IMR-90 (cell line): ENCODE results near the gene PLPP7. TPM values are rescaled to one million over a fixed set of nuclear protein-coding genes. Genes with fewer than 3 reads are reported as not detected.
A peak's percentile ranks its signal among the peaks of the same experiment; 100 is the strongest.

ENCODE experiments used
- ATAC-seq: fragments of 200-7000 bp; cut with Tn5 transposase; 2 replicates; pipeline ENCODE4 v1.9.1; 2020; ENCODE audit warnings: low read depth, mild to moderate bottlenecking, moderate library complexity
- BruUV-seq: library from RNA; stranded (reverse); fragments of 400-500 nt; replicated peaks from 2 replicates; lab custom pipeline; 2021; lab: Mats Ljungman, UMichigan
- CTCF ChIA-PET: fragments of 300-600 bp; formaldehyde crosslinking; extraction: SDS; loops from one replicate; lab custom pipeline; 2021; ENCODE audit warnings: antibody characterized with exemption; lab: Yijun Ruan, JAX
- POLR2A ChIA-PET: fragments of 300-600 bp; sonication (Branson Sonifier 250); formaldehyde crosslinking; loops from one replicate; lab custom pipeline; 2022; ENCODE audit warnings: antibody characterized with exemption; ENCODE audit not compliant: unreplicated experiment; lab: Charles Lee
- DNase-seq: peaks from one replicate; pipeline ENCODE4 v3.0.0; 2013
- H2AFZ ChIP-seq: replicated peaks from 2 replicates; pipeline ENCODE3; 2013; ENCODE audit warnings: low read length, mild to moderate bottlenecking; ENCODE audit not compliant: poor library complexity
- H2AK5ac ChIP-seq: 2 replicates; pipeline ENCODE4 v1.6.1; 2013; ENCODE audit warnings: low read depth, low read length, inconsistent platforms
- H2AK9ac ChIP-seq: replicated peaks from 2 replicates; pipeline ENCODE3; 2013; ENCODE audit warnings: mild to moderate bottlenecking, low read depth, low read length, moderate library complexity; ENCODE audit not compliant: poor library complexity
- H2BK120ac ChIP-seq: 2 replicates; pipeline ENCODE4 v1.6.1; 2013; ENCODE audit warnings: low read depth, low read length, inconsistent platforms
- H2BK15ac ChIP-seq: 3 replicates; pipeline ENCODE4 v1.6.1; 2013; ENCODE audit warnings: low read depth, low read length, inconsistent platforms
- H2BK20ac ChIP-seq: 2 replicates; pipeline ENCODE4 v1.6.1; 2013; ENCODE audit warnings: low read depth, mild to moderate bottlenecking, inconsistent platforms, low read length, moderate library complexity
- H2BK5ac ChIP-seq: 2 replicates; pipeline ENCODE4 v1.6.1; 2013; ENCODE audit warnings: mild to moderate bottlenecking, low read depth, low read length, inconsistent platforms; ENCODE audit not compliant: poor library complexity, severe bottlenecking
- H3K14ac ChIP-seq: replicated peaks from 2 replicates; pipeline ENCODE4 v1.6.1; 2013; ENCODE audit warnings: low read depth, low read length, inconsistent platforms
- H3K18ac ChIP-seq: 2 replicates; pipeline ENCODE4 v1.6.1; 2013; ENCODE audit warnings: low read depth, low read length, control low read depth
- H3K23ac ChIP-seq: 2 replicates; pipeline ENCODE4 v1.6.1; 2013; ENCODE audit warnings: low read depth, low read length, inconsistent platforms
- H3K27ac ChIP-seq: 2 replicates; pipeline ENCODE4 v1.5.1; 2013; ENCODE audit warnings: mild to moderate bottlenecking, control low read depth, low read length; ENCODE audit not compliant: insufficient read depth
- H3K27me3 ChIP-seq: 2 replicates; pipeline ENCODE4 v1.6.1; 2013; ENCODE audit warnings: low read length; ENCODE audit not compliant: control insufficient read depth, insufficient read depth
- H3K36me3 ChIP-seq: 2 replicates; pipeline ENCODE4 v1.6.1; 2013; ENCODE audit warnings: low read length, mixed read lengths; ENCODE audit not compliant: control insufficient read depth, insufficient read depth
- H3K4ac ChIP-seq: 2 replicates; pipeline ENCODE4 v1.6.1; 2013; ENCODE audit warnings: low read depth, low read length, inconsistent platforms
- H3K4me1 ChIP-seq: 2 replicates; pipeline ENCODE4 v1.6.1; 2013; ENCODE audit warnings: low read length, mixed read lengths; ENCODE audit not compliant: control insufficient read depth, insufficient read depth
- H3K4me2 ChIP-seq: 2 replicates; pipeline ENCODE4 v1.6.1; 2013; ENCODE audit warnings: low read depth, mild to moderate bottlenecking, control low read depth, low read length, moderate library complexity
- H3K4me3 ChIP-seq: 2 replicates; pipeline ENCODE4 v1.5.1; 2013; ENCODE audit warnings: low read depth, mild to moderate bottlenecking, control low read depth, low read length, moderate library complexity; ENCODE audit not compliant: insufficient read depth
- H3K56ac ChIP-seq: 2 replicates; pipeline ENCODE4 v1.6.1; 2013; ENCODE audit warnings: low read length, inconsistent platforms; ENCODE audit not compliant: insufficient read depth; ENCODE audit errors: extremely low read depth
- H3K79me1 ChIP-seq, 2 experiments: 2 replicates each; pipeline ENCODE4 v1.6.1; 2013; ENCODE audit warnings: low read length in 2 of 2, inconsistent platforms in 1 of 2, low read depth in 1 of 2
- H3K9ac ChIP-seq: 2 replicates; pipeline ENCODE4 v1.6.1; 2013; ENCODE audit warnings: low read depth, low read length, control low read depth
- H3K9me1 ChIP-seq: 2 replicates; pipeline ENCODE4 v1.6.1; 2013; ENCODE audit warnings: low read length, inconsistent platforms; ENCODE audit not compliant: insufficient read depth
- H3K9me3 ChIP-seq: 2 replicates; pipeline ENCODE4 v1.6.1; 2013; ENCODE audit warnings: low read length; ENCODE audit not compliant: control insufficient read depth, insufficient read depth
- H4K20me1 ChIP-seq: 2 replicates; pipeline ENCODE4 v1.6.1; 2013; ENCODE audit warnings: low read length, inconsistent platforms; ENCODE audit not compliant: insufficient read depth
- H4K5ac ChIP-seq: 2 replicates; pipeline ENCODE4 v1.6.1; 2013; ENCODE audit warnings: mild to moderate bottlenecking, low read depth, low read length, control low read depth
- H4K8ac ChIP-seq, 2 experiments: 2 replicates each; pipeline ENCODE4 v1.6.1; 2013; ENCODE audit warnings: low read depth in 2 of 2, low read length in 2 of 2, control low read depth in 1 of 2, inconsistent platforms in 1 of 2
- H4K91ac ChIP-seq: 2 replicates; pipeline ENCODE4 v1.6.1; 2013; ENCODE audit warnings: low read depth, low read length, inconsistent platforms; ENCODE audit not compliant: insufficient read depth
- BHLHE40 ChIP-seq: fragments of 150-350 bp; IDR thresholded peaks from 2 replicates; pipeline ENCODE4 v1.6.1; 2016; ENCODE audit warnings: mild to moderate bottlenecking, low read depth, low read length
- CEBPB ChIP-seq: IDR thresholded peaks from 2 replicates; pipeline ENCODE4 v1.6.1; 2012; ENCODE audit warnings: low read depth, low read length, improper control_type of control experiment
- CHD1 ChIP-seq: IDR thresholded peaks from 2 replicates; pipeline ENCODE4 v1.6.1; 2012; ENCODE audit warnings: low read depth, low read length, improper control_type of control experiment
- CTCF ChIP-seq: conservative IDR thresholded peaks from 2 replicates; pipeline ENCODE4 v1.5.1; 2012; ENCODE audit warnings: mild to moderate bottlenecking, low read depth, low read length, improper control_type of control experiment
- ELK1 ChIP-seq: fragments of 150-350 bp; IDR thresholded peaks from 2 replicates; pipeline ENCODE4 v1.6.1; 2016; ENCODE audit warnings: low read depth, mild to moderate bottlenecking, low read length, moderate library complexity, borderline replicate concordance
- MAFK ChIP-seq: IDR thresholded peaks from 2 replicates; pipeline ENCODE4 v1.6.1; 2012; ENCODE audit warnings: low read depth, low read length, improper control_type of control experiment
- MAZ ChIP-seq: IDR thresholded peaks from 2 replicates; pipeline ENCODE4 v1.6.1; 2012; ENCODE audit warnings: low read depth, mild to moderate bottlenecking, low read length, improper control_type of control experiment, moderate library complexity, borderline replicate concordance
- MXI1 ChIP-seq: IDR thresholded peaks from 2 replicates; pipeline ENCODE4 v1.6.1; 2012; ENCODE audit warnings: low read depth, mild to moderate bottlenecking, low read length, moderate library complexity, borderline replicate concordance
- NFE2L2 ChIP-seq: fragments of 150-350 bp; IDR thresholded peaks from 2 replicates; pipeline ENCODE4 v1.6.1; 2016; ENCODE audit warnings: low read depth, mild to moderate bottlenecking, low read length
- POLR2A ChIP-seq: IDR thresholded peaks from 2 replicates; pipeline ENCODE4 v1.6.1; 2012; ENCODE audit warnings: mild to moderate bottlenecking, low read depth, low read length
- RAD21 ChIP-seq: IDR thresholded peaks from 2 replicates; pipeline ENCODE4 v1.6.1; 2012; ENCODE audit warnings: low read length, improper control_type of control experiment
- RCOR1 ChIP-seq: IDR thresholded peaks from 2 replicates; pipeline ENCODE4 v1.6.1; 2012; ENCODE audit warnings: mild to moderate bottlenecking, low read length, improper control_type of control experiment; ENCODE audit not compliant: insufficient replicate concordance
- RFX5 ChIP-seq: IDR thresholded peaks from 2 replicates; pipeline ENCODE4 v1.8.0; 2012; ENCODE audit warnings: low read depth, mild to moderate bottlenecking, low read length, moderate library complexity
- SMC3 ChIP-seq: fragments of 150-350 bp; IDR thresholded peaks from 2 replicates; pipeline ENCODE4 v1.6.1; 2016; ENCODE audit warnings: low read depth, mild to moderate bottlenecking, antibody characterized with exemption, low read length, moderate library complexity
- USF2 ChIP-seq: fragments of 150-350 bp; IDR thresholded peaks from 2 replicates; pipeline ENCODE4 v1.6.1; 2017; ENCODE audit warnings: mild to moderate bottlenecking, antibody characterized with exemption, low read length, low read depth
- WGBS, 2 experiments: methylation state at CpG; one replicate each; pipeline versions ENCODE4 v1.1.5 to v1.1.7; 2013; ENCODE audit warnings: missing lambda C conversion rate in 2 of 2; ENCODE audit not compliant: insufficient read length in 1 of 2; ENCODE audit errors: extremely low coverage in 2 of 2; 5-methylcytosine and 5-hydroxymethylcytosine counted together
- dilution Hi-C: fragments of 300-500 bp; cut with HindIII; formaldehyde crosslinking; loops from one replicate; pipeline ENCODE4 v1.14.3; 2018; ENCODE audit warnings: low sequenced_read_pairs; ENCODE audit not compliant: unreplicated experiment
- in situ Hi-C: fragments of 300-500 bp; cut with MboI; formaldehyde crosslinking; loops from 3 replicates; pipeline ENCODE4 v1.14.3; 2019; ENCODE audit warnings: low sequenced_read_pairs, inconsistent platforms, mixed read lengths
- intact Hi-C: fragments of 100-400 bp; cut with micrococcal nuclease; formaldehyde crosslinking; loops from 2 replicates; pipeline ENCODE4 v1.10.0; 2022
- polyA plus RNA-seq, 3 experiments: library from polyadenylated mRNA; depleted of rRNA; stranded (reverse); fragments of >200 nt; gene quantifications; 2 replicates each; pipeline ENCODE4 v1.2.3, GENCODE V29; 2012; ENCODE audit warnings: low replicate concordance in 1 of 3
- total RNA-seq: library from RNA; depleted of rRNA; stranded (reverse); fragments of >200 nt; gene quantifications from 2 replicates; pipeline ENCODE4 v1.2.3, GENCODE V29; 2012

Gene PLPP7
- total and polyA plus RNA-seq, 2 of the 4 experiments (the other 2 are of a cell fraction) = 0.54 to 1.2 TPM

- no peaks in the 10 kb centered on the region for H3K79me1 ChIP-seq
- ChIA-PET CTCF (no interaction called here), POLR2A (no interaction called here)
- no peak overlapping the region for H4K91ac ChIP-seq
- DNase-seq = no peak
- H3K27ac ChIP-seq = no peak overlapping the region
- no peak overlapping the region for H2BK15ac ChIP-seq
- H2BK5ac ChIP-seq = no peak overlapping the region
- peak overlapping the region; percentile 24 for H2AK9ac ChIP-seq
- H3K14ac ChIP-seq = no peak overlapping the region
- in situ Hi-C loops = no loop called here
- no peak overlapping the region for H2BK120ac ChIP-seq
- H4K5ac ChIP-seq = no peak overlapping the region
- peaks cover 2% of the 10 kb centered on the region; the same call in 1 of the 2 replicates for H3K4me1 ChIP-seq
- H3K56ac ChIP-seq = no peak overlapping the region
- intact Hi-C loops = no loop called here
- 0 out of 2 replicates have a peak, but pooled peaks cover 6% of the 10 kb centered on the region for H3K27me3 ChIP-seq
- no peak overlapping the region for H3K23ac ChIP-seq
- BruUV-seq = no TSS peak
- no peak overlapping the region for H2BK20ac ChIP-seq
- WGBS, 2 experiments = no CpG with 5 or more reads among the region's 16 CpGs
- H4K8ac ChIP-seq = no peak overlapping the region
- H3K9me3 ChIP-seq = no peaks in the 10 kb centered on the region
- no peak overlapping the region for H3K18ac ChIP-seq
- H3K9me1 ChIP-seq = no peaks in the 10 kb centered on the region
- no peaks in the 10 kb centered on the region for H3K36me3 ChIP-seq
- no peak overlapping the region for H2AK5ac ChIP-seq
- no peak overlapping the region for H3K4me2 ChIP-seq
- H3K4ac ChIP-seq = no peak overlapping the region
- ATAC-seq = no peak
- H2AFZ ChIP-seq = no peak overlapping the region
- dilution Hi-C loops = no loop called here
- H3K9ac ChIP-seq = no peak overlapping the region
- TF ChIP-seq RFX5 (no peak), MAZ (no peak), USF2 (no peak), POLR2A (no peak), MXI1 (no peak), SMC3 (no peak), BHLHE40 (no peak), CHD1 (no peak), RCOR1 (no peak), CEBPB (no peak), ELK1 (no peak), CTCF (no peak), RAD21 (no peak), NFE2L2 (no peak), MAFK (no peak)
- H3K4me3 ChIP-seq = no peak overlapping the region
- no peaks in the 10 kb centered on the region; the same call in 1 of the 2 replicates for H4K20me1 ChIP-seq
Observed at GRCh38 chr9:131302244-131303075, 12.9 kb downstream of the PLPP7 start.
